PC-9 (cell line): ENCODE results near the gene SERPINF2. TPM values are rescaled to one million over a fixed set of nuclear protein-coding genes. Genes with fewer than 3 reads are reported as not detected.

ENCODE experiments used
- BruUV-seq: library from RNA; stranded (reverse); fragments of 400-500 nt; replicated peaks from 2 replicates; lab custom pipeline; 2021; lab: Mats Ljungman, UMichigan
- CTCF ChIA-PET: fragments of 300-600 bp; sonication (Branson Sonifier 250); formaldehyde crosslinking; loops from one replicate; lab custom pipeline; 2022; ENCODE audit warnings: antibody characterized with exemption; lab: Charles Lee
- POLR2A ChIA-PET: fragments of 300-600 bp; sonication (Branson Sonifier 250); formaldehyde crosslinking; loops from one replicate; lab custom pipeline; 2022; ENCODE audit warnings: antibody characterized with exemption; ENCODE audit not compliant: unreplicated experiment; lab: Charles Lee
- DNase-seq, 2 experiments: peaks; one replicate each; pipeline versions ENCODE4 v3.0.0 to v3.0.0-alpha.2; 2015 to 2022; ENCODE audit warnings: mixed read lengths in 1 of 2
- H2AFZ ChIP-seq: fragments of 200-600 bp; sonication (generic); 2 replicates; pipeline ENCODE4 v1.8.1; 2017; ENCODE audit warnings: antibody characterized with exemption
- H3F3A ChIP-seq: fragments of 200-600 bp; sonication (generic); 2 replicates; pipeline ENCODE4 v1.8.1; 2017; ENCODE audit warnings: antibody characterized with exemption, mild to moderate bottlenecking, low read depth; ENCODE audit not compliant: insufficient read depth
- H3K27ac ChIP-seq: fragments of 200-600 bp; sonication (generic); 2 replicates; pipeline ENCODE4 v1.6.1; 2016; ENCODE audit warnings: mixed run types
- H3K27me3 ChIP-seq: fragments of 200-600 bp; sonication (generic); 2 replicates; pipeline ENCODE4 v1.6.1; 2016; ENCODE audit warnings: low read depth, mixed run types; ENCODE audit not compliant: insufficient read depth
- H3K36me3 ChIP-seq: fragments of 200-600 bp; sonication (generic); 2 replicates; pipeline ENCODE4 v1.6.1; 2016; ENCODE audit warnings: low read depth, mixed run types
- H3K4me1 ChIP-seq: fragments of 200-600 bp; sonication (generic); replicated peaks from 2 replicates; pipeline ENCODE4 v1.6.1; 2016; ENCODE audit warnings: mixed run types; ENCODE audit not compliant: insufficient read depth
- H3K4me2 ChIP-seq: fragments of 200-600 bp; sonication (generic); 2 replicates; pipeline ENCODE4 v1.6.1; 2017; ENCODE audit warnings: mixed run types
- H3K4me3 ChIP-seq: fragments of 200-600 bp; sonication (generic); 2 replicates; pipeline ENCODE4 v1.6.1; 2016; ENCODE audit warnings: mixed run types
- H3K79me2 ChIP-seq: fragments of 200-600 bp; sonication (generic); 2 replicates; pipeline ENCODE4 v1.6.1; 2017; ENCODE audit warnings: low read depth, mixed run types
- H3K9me2 ChIP-seq: fragments of 200-600 bp; sonication (generic); 2 replicates; pipeline ENCODE4 v1.8.1; 2017; ENCODE audit warnings: mild to moderate bottlenecking; ENCODE audit not compliant: insufficient read depth
- H3K9me3 ChIP-seq: fragments of 200-600 bp; sonication (generic); 2 replicates; pipeline ENCODE4 v1.8.1; 2016; ENCODE audit warnings: low read depth; ENCODE audit not compliant: insufficient read depth
- H4K20me1 ChIP-seq: fragments of 200-600 bp; sonication (generic); 2 replicates; pipeline ENCODE4 v1.8.1; 2017; ENCODE audit not compliant: insufficient read depth
- EZH2 ChIP-seq: fragments of 200-600 bp; sonication (generic); IDR thresholded peaks from 2 replicates; pipeline ENCODE4 v1.8.0; 2017; ENCODE audit warnings: antibody characterized with exemption, low read depth
- intact Hi-C: fragments of 100-400 bp; cut with micrococcal nuclease; formaldehyde crosslinking; loops from one replicate; pipeline ENCODE4 v1.10.0; 2022; ENCODE audit not compliant: unreplicated experiment
- total RNA-seq: library from RNA; stranded (reverse); gene quantifications from 2 replicates; pipeline ENCODE4 v1.2.3, GENCODE V29; 2021
- TF ChIP-seq, protein P1 (sequence below): fragments of 200-600 bp; sonication (generic); conservative IDR thresholded peaks from 2 replicates; pipeline ENCODE4 v1.6.1; 2017; ENCODE audit warnings: mixed run types, antibody characterized with exemption, mild to moderate bottlenecking, moderate library complexity

The SERPINF2 gene
- total RNA-seq, 1 experiment from 2014 or later = 9.5 TPM

DNA sequence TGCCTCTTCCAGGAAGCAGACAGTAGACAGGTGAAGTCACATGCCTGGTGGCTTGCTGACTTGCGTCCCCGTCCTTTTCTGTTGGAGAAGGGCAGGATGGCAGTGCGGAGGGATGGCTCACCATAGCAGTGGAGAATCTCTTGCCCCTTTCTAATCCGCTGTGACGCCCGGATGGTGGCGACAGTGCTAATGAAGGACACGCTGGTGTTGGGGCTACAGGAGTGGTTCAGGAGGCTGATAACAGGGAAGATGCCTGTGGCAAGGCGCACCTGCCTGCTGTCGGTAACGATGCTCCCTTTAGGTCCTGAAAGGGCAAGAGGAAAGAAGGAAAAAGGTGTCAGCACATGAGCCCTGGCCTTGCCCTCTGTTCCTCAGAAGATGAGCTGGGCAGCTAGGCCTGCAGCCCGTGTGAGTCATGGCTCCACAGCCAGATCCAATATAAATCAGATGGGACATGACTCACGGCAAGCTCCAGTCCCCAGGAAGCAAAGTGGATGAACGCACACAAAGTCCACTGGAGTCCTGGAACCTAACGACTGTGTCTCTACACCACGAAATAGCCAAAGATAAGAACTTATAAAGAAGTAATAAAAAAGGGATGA is 44.7 kb downstream of the SERPINF2 start:
- Histone ChIP-seq H3K79me2 (0 out of 2 replicates have a peak, but pooled peaks cover 3% of the 10 kb centered on the region), H3K36me3 (no peaks in the 10 kb centered on the region; the same call in 1 of the 2 replicates), H3K9me2 (no peaks in the 10 kb centered on the region), H3K27ac (peak overlapping the region; percentile 35; the same call in 1 of the 2 replicates), H2AFZ (no peak overlapping the region), H3K4me1 (peaks cover 10% of the 10 kb centered on the region), H3F3A (peaks cover 17% of the 10 kb centered on the region; the same call in 1 of the 2 replicates), H3K4me2 (peak overlapping the region; percentile 27; the same call in 1 of the 2 replicates), H4K20me1 (no peaks in the 10 kb centered on the region), H3K4me3 (no peak overlapping the region), H3K9me3 (no peaks in the 10 kb centered on the region), H3K27me3 (no peaks in the 10 kb centered on the region)
- ChIA-PET POLR2A (interaction anchor here (0.6 to 1.0 kb wide), 3 partner anchors 42 to 89 kb away, joined by 4 to 9 read pairs (median 4); partner anchors contain the start of genes RPA1 and SMYD4), CTCF (interaction anchor here (0.7 kb wide), 1 partner anchor 66 kb away, joined by 3 read pairs; no protein-coding TSS in a partner anchor)
- intact Hi-C loops = loop anchor here (2.0 kb wide), 1 partner anchor 73 kb away; no protein-coding TSS in a partner anchor
- TF ChIP-seq EZH2 = no peak
- TF ChIP-seq, protein P1, sequence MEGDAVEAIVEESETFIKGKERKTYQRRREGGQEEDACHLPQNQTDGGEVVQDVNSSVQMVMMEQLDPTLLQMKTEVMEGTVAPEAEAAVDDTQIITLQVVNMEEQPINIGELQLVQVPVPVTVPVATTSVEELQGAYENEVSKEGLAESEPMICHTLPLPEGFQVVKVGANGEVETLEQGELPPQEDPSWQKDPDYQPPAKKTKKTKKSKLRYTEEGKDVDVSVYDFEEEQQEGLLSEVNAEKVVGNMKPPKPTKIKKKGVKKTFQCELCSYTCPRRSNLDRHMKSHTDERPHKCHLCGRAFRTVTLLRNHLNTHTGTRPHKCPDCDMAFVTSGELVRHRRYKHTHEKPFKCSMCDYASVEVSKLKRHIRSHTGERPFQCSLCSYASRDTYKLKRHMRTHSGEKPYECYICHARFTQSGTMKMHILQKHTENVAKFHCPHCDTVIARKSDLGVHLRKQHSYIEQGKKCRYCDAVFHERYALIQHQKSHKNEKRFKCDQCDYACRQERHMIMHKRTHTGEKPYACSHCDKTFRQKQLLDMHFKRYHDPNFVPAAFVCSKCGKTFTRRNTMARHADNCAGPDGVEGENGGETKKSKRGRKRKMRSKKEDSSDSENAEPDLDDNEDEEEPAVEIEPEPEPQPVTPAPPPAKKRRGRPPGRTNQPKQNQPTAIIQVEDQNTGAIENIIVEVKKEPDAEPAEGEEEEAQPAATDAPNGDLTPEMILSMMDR = no peak
- BruUV-seq = no TSS peak
- DNase-seq = peak; percentile 61 to 76

DNA sequence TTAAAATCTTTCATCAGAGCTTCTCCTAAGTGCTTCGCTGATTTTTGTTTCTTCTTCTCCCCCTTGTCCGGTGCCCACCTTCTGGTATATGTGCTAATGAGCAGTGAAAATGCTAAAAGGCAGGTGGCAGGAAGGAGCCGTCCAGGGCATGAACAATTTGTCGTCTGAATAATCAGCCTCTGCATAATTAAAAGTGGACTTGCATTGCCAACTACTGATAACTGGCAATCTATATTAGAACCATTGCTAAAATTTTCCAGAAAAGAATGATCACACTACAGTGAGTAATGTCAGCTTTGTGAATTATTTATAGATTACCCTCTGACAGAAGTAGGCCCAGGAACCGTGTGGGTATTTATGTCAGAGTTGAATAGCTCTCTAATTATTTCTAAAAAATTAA is 47.3 kb downstream of the SERPINF2 start:
- Histone ChIP-seq H3K4me3 (no peak overlapping the region), H3K4me2 (no peak overlapping the region), H2AFZ (no peak overlapping the region), H3K27me3 (no peaks in the 10 kb centered on the region), H3K79me2 (0 out of 2 replicates have a peak, but pooled peaks cover 3% of the 10 kb centered on the region), H3K4me1 (peaks cover 10% of the 10 kb centered on the region), H3K27ac (no peak overlapping the region), H4K20me1 (no peaks in the 10 kb centered on the region; the same call in 1 of the 2 replicates), H3K36me3 (no peaks in the 10 kb centered on the region; the same call in 1 of the 2 replicates), H3K9me3 (no peaks in the 10 kb centered on the region), H3F3A (peaks cover 20% of the 10 kb centered on the region; the same call in 1 of the 2 replicates), H3K9me2 (no peaks in the 10 kb centered on the region)
- DNase-seq = no peak
- ChIA-PET POLR2A (interaction anchor here (0.7 kb wide), 1 partner anchor 39 kb away, joined by 4 read pairs; no protein-coding TSS in a partner anchor), CTCF (no interaction called here)
- no peak for TF ChIP-seq EZH2
- no TSS peak for BruUV-seq
- intact Hi-C loops = no loop called here

- H3K4me1 ChIP-seq = peaks cover 4% of the 10 kb centered on the region
- BruUV-seq = no TSS peak
- DNase-seq = no peak
- H3K4me3 ChIP-seq = no peak overlapping the region
- CTCF ChIA-PET = interaction anchor here (0.7 kb wide), 1 partner anchor 277 kb away, joined by 7 read pairs; no protein-coding TSS in a partner anchor
- H3K4me2 ChIP-seq = no peak overlapping the region
- no peak overlapping the region for H2AFZ ChIP-seq
- peaks cover 21% of the 10 kb centered on the region; the same call in 1 of the 2 replicates for H3F3A ChIP-seq
- H3K27me3 ChIP-seq = no peaks in the 10 kb centered on the region
- H3K27ac ChIP-seq = no peak overlapping the region
- H3K9me3 ChIP-seq = no peaks in the 10 kb centered on the region
- H3K9me2 ChIP-seq = no peaks in the 10 kb centered on the region
- POLR2A ChIA-PET = interaction anchor here (0.6 kb wide), 2 partner anchors 72 to 241 kb away, joined by 5 to 9 read pairs; no protein-coding TSS in a partner anchor
- intact Hi-C loops = no loop called here
- peaks cover 3% of the 10 kb centered on the region; the same call in 1 of the 2 replicates for H4K20me1 ChIP-seq
- TF ChIP-seq, protein P1 = no peak
- no peak for TF ChIP-seq EZH2
- no peaks in the 10 kb centered on the region for H3K36me3 ChIP-seq
- peaks cover 3% of the 10 kb centered on the region; the same call in 1 of the 2 replicates for H3K79me2 ChIP-seq
These were observed 50.1 kb downstream of the SERPINF2 start for GRCh38 chr17:1792495-1793446.
